Kidney (tissue), 14 donors: ENCODE results near the gene YPEL1. TPM values are rescaled to one million over a fixed set of nuclear protein-coding genes. Genes with fewer than 3 reads are reported as not detected.
A peak's percentile ranks its signal among the peaks of the same experiment; 100 is the strongest.

Source experiments
- DNase-seq, 5 donors: peaks; one replicate each; pipeline ENCODE4 v3.0.0-alpha.2; 2013 to 2020
- FAIRE-seq: peaks from 2 replicates; lab custom pipeline; 2012; peaks lifted over from hg19 to GRCh38; lab: Jason Lieb, UNC
- H3K27ac ChIP-seq, 2 donors: one replicate each; pipeline ENCODE4 v1.7.0; 2013; ENCODE audit warnings: low read depth in 2 of 2, low read length in 2 of 2, inconsistent platforms in 1 of 2
- H3K27me3 ChIP-seq: one replicate; pipeline ENCODE4 v1.7.1; 2013; ENCODE audit warnings: low read length, inconsistent platforms; ENCODE audit not compliant: control insufficient read depth, insufficient read depth
- H3K36me3 ChIP-seq, 3 donors: one replicate each; pipeline versions ENCODE4 v1.7.0 to v1.7.1; 2013; ENCODE audit warnings: low read length in 3 of 3, control low read depth in 1 of 3, inconsistent platforms in 1 of 3; ENCODE audit not compliant: insufficient read depth in 3 of 3, control insufficient read depth in 2 of 3
- H3K4me1 ChIP-seq, 3 donors: one replicate each; pipeline versions ENCODE4 v1.7.0 to v1.7.1; 2013; ENCODE audit warnings: low read length in 3 of 3, inconsistent platforms in 1 of 3, low read depth in 1 of 3; ENCODE audit not compliant: control insufficient read depth in 2 of 3, insufficient read depth in 2 of 3
- H3K4me3 ChIP-seq, 3 donors: one replicate each; pipeline versions ENCODE4 v1.7.0 to v1.8.1; 2013; ENCODE audit warnings: low read length in 3 of 3, control low read depth in 1 of 3, inconsistent platforms in 1 of 3
- H3K9ac ChIP-seq, 3 donors: one replicate each; pipeline versions ENCODE4 v1.7.0 to v1.7.1; 2013; ENCODE audit warnings: low read length in 3 of 3, control low read depth in 1 of 3, inconsistent platforms in 1 of 3
- H3K9me3 ChIP-seq, 3 donors: one replicate each; pipeline versions ENCODE4 v1.7.0 to v1.7.1; 2013; ENCODE audit warnings: low read length in 3 of 3, control low read depth in 1 of 3, inconsistent platforms in 1 of 3; ENCODE audit not compliant: control insufficient read depth in 2 of 3, insufficient read depth in 1 of 3
- CTCF ChIP-seq: IDR thresholded peaks from 3 replicates; pipeline ENCODE4 v1.5.1; 2012; ENCODE audit warnings: mild to moderate bottlenecking, moderate library complexity, borderline replicate concordance; ENCODE audit not compliant: insufficient read depth; ENCODE audit errors: extremely low read depth
- intact Hi-C: fragments of 100-400 bp; cut with DNase I; formaldehyde crosslinking; loops from one replicate; pipeline ENCODE4 v1.11.1; 2022
- polyA plus RNA-seq: library from polyadenylated mRNA; stranded (reverse); fragments of 350-450 nt; fragmentation: Illumina TruSeq; extraction: RNeasy Lipid Tissue Mini Kit (QIAGEN cat#74804); gene quantifications from one replicate; pipeline ENCODE4 v1.2.3, GENCODE V29; 2014; ENCODE audit warnings: low read depth, low replicate concordance; ENCODE audit not compliant: insufficient read depth
- total RNA-seq: library from RNA; stranded (reverse); fragmentation: NEBNext Ultra II Directional; extraction: Animal tissue kit (Norgen Biotek cat#: 25700); gene quantifications from one replicate; pipeline ENCODE4 v1.2.1, GENCODE V29; 2021
- donor health status: control.
- donor health status: control.
- donor health status: control.
- donor health status: control.
- donor health status: control.
- donor health status: DM: yes; HTN: yes; CAD: no.
- donor health status: Normal renal cell carcinoma (clear cell type).

The YPEL1 gene
- total and polyA plus RNA-seq, 2 donors from 2014 or later = 2.2 to 6.1 TPM

DNA sequence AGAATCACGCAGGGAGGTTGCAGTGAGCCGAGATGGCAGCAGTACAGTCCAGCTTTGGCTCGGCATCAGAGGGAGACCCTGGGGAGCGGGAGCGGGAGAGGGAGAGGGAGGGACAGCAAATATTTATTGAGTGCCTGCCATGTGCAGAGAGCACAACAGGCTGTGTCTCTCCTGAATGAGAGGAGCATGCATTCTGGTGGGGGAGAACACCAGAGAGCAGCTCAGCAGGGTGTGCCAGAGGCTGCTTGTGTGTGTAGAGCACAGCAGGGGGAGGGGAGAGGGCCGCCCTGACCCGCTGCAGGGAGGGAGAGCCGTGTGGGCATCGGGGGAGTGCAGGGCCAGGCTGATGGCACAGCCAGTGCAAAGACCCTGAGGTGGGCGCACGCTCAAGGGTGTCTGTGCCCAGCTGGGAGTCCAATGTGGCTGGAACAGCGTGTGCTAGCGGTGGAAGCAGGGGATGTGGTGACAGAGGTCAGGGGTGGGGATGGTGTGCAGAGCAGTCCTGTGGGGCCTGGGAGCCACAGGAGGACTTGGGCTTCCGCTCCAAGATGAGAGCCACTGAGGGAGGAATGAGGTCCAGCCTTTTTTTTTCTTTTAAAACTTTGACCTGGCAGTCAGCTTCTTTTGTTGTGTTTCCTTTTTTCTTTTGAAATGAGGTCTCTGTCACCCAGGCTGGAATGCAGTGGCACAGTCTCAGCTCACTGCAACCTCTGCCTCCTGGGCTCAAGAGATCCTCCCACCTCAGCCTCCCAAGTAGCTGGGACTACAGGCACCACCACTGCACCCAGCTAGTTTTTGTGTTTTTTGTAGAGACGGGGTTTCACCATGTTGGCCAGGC lies 57.8 kb downstream of the YPEL1 start:
- Histone ChIP-seq H3K36me3 (peaks cover 0 to 16% (median 11%) of the 10 kb centered on the region in 3 donors), H3K4me3 (no peak overlapping the region), H3K9ac (no peak overlapping the region), H3K27me3 (no peaks in the 10 kb centered on the region), H3K9me3 (no peaks in the 10 kb centered on the region), H3K4me1 (peaks cover 0 to 27% (median 26%) of the 10 kb centered on the region in 3 donors), H3K27ac (no peak overlapping the region)
- DNase-seq (no peak), FAIRE-seq (no peak)
- TF ChIP-seq CTCF = no peak
- intact Hi-C loops = no loop called here

- H3K27me3 ChIP-seq = no peaks in the 10 kb centered on the region
- FAIRE-seq (no peak), DNase-seq (peak in 1 of 5 donors; percentile 28)
- peak overlapping the region in 1 of 3 donors; percentile 12 for H3K9ac ChIP-seq
- no peak overlapping the region for H3K4me3 ChIP-seq
- no peaks in the 10 kb centered on the region for H3K9me3 ChIP-seq
- intact Hi-C loops = no loop called here
- TF ChIP-seq CTCF = no peak
- H3K36me3 ChIP-seq = peaks cover 5 to 30% (median 25%) of the 10 kb centered on the region in 3 donors
- peaks cover 0 to 10% (median 9%) of the 10 kb centered on the region in 3 donors for H3K4me1 ChIP-seq
- no peak overlapping the region for H3K27ac ChIP-seq
Observed at GRCh38 chr22:21674638-21675245, 60.9 kb downstream of the YPEL1 start.

- intact Hi-C loops = no loop called here
- no peak for FAIRE-seq
- TF ChIP-seq CTCF = peak; percentile 24
Observed at GRCh38 chr22:21673534-21674321, 61.9 kb downstream of the YPEL1 start.

More at GRCh38 chr22:21673534-21674321, 61.9 kb downstream of the YPEL1 start:
- Histone ChIP-seq H3K9ac (no peak overlapping the region), H3K4me3 (no peak overlapping the region), H3K36me3 (peaks cover 5 to 30% (median 25%) of the 10 kb centered on the region in 3 donors), H3K27ac (no peak overlapping the region), H3K27me3 (no peaks in the 10 kb centered on the region), H3K9me3 (no peaks in the 10 kb centered on the region), H3K4me1 (peaks cover 0 to 10% (median 9%) of the 10 kb centered on the region in 3 donors)
- peak in 1 of 5 donors; percentile 30 for DNase-seq
